ENCODE results near the gene WDR83. TPM values are rescaled to one million over a fixed set of nuclear protein-coding genes. Genes with fewer than 3 reads are reported as not detected.
"Not testable (repeated sequence)": the region's sequence is repeated elsewhere in the genome, so short reads cannot be mapped to it uniquely, and the experiment has no call there.

Gene WDR83
- total RNA-seq, 1 donor from 2014 or later = 14.6 TPM

DNA sequence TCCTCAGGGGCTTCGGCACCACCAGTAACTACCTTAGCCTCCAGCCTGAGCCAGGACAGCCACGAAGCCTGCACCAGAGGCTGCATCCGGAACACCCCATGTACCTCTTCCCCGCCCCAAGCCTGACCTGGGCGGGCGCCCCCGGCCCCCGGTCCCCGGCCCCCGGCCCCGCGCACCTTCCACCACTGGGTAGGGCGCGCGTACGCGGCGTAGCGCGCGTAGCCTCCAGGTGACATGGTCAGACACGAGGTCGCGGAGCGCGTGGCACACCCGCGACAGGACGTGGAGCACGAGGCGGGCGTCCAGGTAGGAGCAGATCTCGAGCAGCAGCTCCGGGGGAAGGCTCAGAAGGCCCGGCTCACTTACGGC, 29.4 kb downstream of the WDR83 start:
- Mint-ChIP-seq H3K4me3 (peak overlapping the region; percentile 92), H3K36me3 (peaks cover 4% of the 10 kb centered on the region), H3K9me3 (no peaks in the 10 kb centered on the region), H3K27ac (no peak overlapping the region), H3K4me1 (ENCODE audit: unreplicated experiment) (peaks cover 7% of the 10 kb centered on the region), H3K27me3 (no peaks in the 10 kb centered on the region)
- no peak for DNase-seq (ENCODE audit: extremely low spot score, unreplicated experiment)
- no peak for TF ChIP-seq CTCF (conservative IDR thresholded peaks at IDR 0.05)

DNA sequence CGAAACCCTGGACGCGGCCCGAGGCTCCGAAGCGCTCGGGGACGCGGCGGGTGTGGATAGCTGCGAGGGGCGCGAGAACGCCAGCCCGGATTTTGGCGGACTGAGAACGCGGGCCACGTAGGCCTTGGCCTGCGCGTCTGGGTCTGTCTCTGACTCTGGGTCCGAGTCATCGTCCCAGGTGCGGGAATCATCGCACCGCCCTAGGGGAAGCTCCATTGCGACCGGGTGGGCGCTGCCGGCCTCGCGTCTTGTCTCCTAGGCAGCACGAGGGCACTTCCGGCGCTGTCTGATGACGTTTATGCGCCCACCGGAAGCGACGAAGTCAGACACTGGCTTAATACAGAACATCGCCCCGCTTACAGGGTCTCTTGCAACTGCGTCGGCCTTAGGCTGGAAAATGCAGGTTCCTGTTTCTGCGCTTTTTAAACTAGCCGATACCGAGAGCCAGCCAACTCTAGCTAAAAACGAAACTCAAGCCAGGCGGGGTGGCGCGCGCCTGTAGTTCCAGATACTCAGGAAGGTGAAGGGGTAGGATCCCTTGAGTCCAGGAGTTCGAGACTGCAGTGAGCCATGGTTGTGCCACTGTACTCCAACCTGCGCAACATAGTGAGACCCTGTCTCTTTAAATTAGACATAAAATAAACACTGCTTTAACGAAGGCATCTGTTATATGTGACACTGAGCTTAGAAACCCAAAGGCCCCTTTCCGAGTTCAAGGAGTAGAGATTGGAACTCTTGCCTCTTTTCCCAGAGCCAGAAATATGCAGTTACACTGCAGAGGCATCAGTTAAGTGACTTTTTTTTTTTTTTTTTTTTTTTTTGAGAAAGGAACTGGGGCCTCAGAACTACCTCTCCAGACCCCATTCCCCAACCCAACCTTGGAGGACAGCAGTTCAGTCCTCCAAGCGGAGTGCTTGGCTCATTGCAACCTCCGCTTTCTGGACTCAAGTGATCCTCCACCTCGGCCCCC, 30.0 kb downstream of the WDR83 start, which contains the start of gene FBXW9:
Gene FBXW9 (minus strand): TSS at position 266 of the 970 bp plus-strand sequence. CDS start 50 bp downstream, at position 216.
- Mint-ChIP-seq H3K4me1 (ENCODE audit: unreplicated experiment) (peaks cover 7% of the 10 kb centered on the region), H3K9me3 (no peaks in the 10 kb centered on the region), H3K27ac (peak within 1 kb of the TSS; percentile 95), H3K27me3 (no peaks in the 10 kb centered on the region), H3K4me3 (peak within 1 kb of the TSS; percentile 92), H3K36me3 (peaks cover 4% of the 10 kb centered on the region)
- no peak for TF ChIP-seq CTCF (conservative IDR thresholded peaks at IDR 0.05)
- DNase-seq (ENCODE audit: extremely low spot score, unreplicated experiment) = peak; percentile 97

DNA sequence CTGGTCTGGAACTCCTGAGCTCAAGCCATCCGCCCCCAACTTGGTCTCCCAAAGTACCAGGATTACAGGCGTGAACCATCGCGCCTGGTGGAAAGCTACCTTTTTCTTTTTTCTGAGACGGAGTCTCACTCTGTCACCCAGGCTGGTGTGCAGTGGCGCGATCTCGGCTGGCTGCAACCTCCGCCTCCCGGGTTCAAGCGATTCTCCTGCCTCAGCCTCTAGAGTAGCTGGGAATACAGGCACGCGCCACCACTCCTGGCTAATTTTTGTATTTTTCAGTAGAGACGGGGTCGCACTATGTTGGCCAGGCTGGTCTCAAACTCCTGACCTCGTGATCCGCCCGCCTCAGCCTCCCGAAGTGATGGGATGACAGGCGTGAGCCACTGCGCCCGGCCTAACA, 30.8 kb downstream of the WDR83 start:
- DNase-seq (ENCODE audit: extremely low spot score, unreplicated experiment); H3K4me1 Mint-ChIP-seq (ENCODE audit: unreplicated experiment); H3K9me3 Mint-ChIP-seq; H3K27ac Mint-ChIP-seq; H3K36me3 Mint-ChIP-seq; H3K27me3 Mint-ChIP-seq: not testable (repeated sequence)
- peak overlapping the region; percentile 52 for H3K4me3 Mint-ChIP-seq

- no peaks in the 10 kb centered on the region for H3K9me3 Mint-ChIP-seq
- peak overlapping the region; percentile 78 for H3K4me3 Mint-ChIP-seq
- peaks cover 10% of the 10 kb centered on the region for H3K4me1 Mint-ChIP-seq (ENCODE audit: unreplicated experiment)
- DNase-seq (ENCODE audit: extremely low spot score, unreplicated experiment) = no peak
- no peak overlapping the region for H3K27ac Mint-ChIP-seq
- no peaks in the 10 kb centered on the region for H3K27me3 Mint-ChIP-seq
- no peak for TF ChIP-seq CTCF (conservative IDR thresholded peaks at IDR 0.05)
- H3K36me3 Mint-ChIP-seq = peaks cover 6% of the 10 kb centered on the region
Observed at GRCh38 chr19:12698138-12698537, 31.5 kb downstream of the WDR83 start.

- no peak overlapping the region for H3K27ac Mint-ChIP-seq
- no peaks in the 10 kb centered on the region for H3K27me3 Mint-ChIP-seq
- peaks cover 7% of the 10 kb centered on the region for H3K4me1 Mint-ChIP-seq (ENCODE audit: unreplicated experiment)
- H3K4me3 Mint-ChIP-seq = no peak overlapping the region
- no peak for DNase-seq (ENCODE audit: extremely low spot score, unreplicated experiment)
- H3K36me3 Mint-ChIP-seq = peaks cover 18% of the 10 kb centered on the region
- TF ChIP-seq CTCF (conservative IDR thresholded peaks at IDR 0.05) = no peak
- no peaks in the 10 kb centered on the region for H3K9me3 Mint-ChIP-seq
Observed at GRCh38 chr19:12701596-12702282, 35.1 kb downstream of the WDR83 start.

- no peak overlapping the region for H3K27ac Mint-ChIP-seq
- no peaks in the 10 kb centered on the region for H3K27me3 Mint-ChIP-seq
- H3K4me1 Mint-ChIP-seq (ENCODE audit: unreplicated experiment) = peaks cover 5% of the 10 kb centered on the region
- H3K9me3 Mint-ChIP-seq = no peaks in the 10 kb centered on the region
- no peak for TF ChIP-seq CTCF (conservative IDR thresholded peaks at IDR 0.05)
- H3K4me3 Mint-ChIP-seq = no peak overlapping the region
- DNase-seq (ENCODE audit: extremely low spot score, unreplicated experiment) = no peak
- peaks cover 18% of the 10 kb centered on the region for H3K36me3 Mint-ChIP-seq
Observed at GRCh38 chr19:12703046-12703445, 36.4 kb downstream of the WDR83 start.
